ENCODE measurements around the gene EVI2A. TPM values are rescaled to one million over a fixed set of nuclear protein-coding genes. Genes with fewer than 3 reads are reported as not detected.

EVI2A gene
- polyA plus RNA-seq, 1 donor (not counting 4 experiments of a cell fraction or from before 2014, with no cell fraction given): 0.12 TPM

- dilution Hi-C loops (cut with MboI; ENCODE audit: extremely low pct_ligation_motif_present, low sequenced_read_pairs): no loop called here
- no peaks in the 10 kb centered on the region for H3K9me1 ChIP-seq (ENCODE audit: control insufficient read depth, extremely low read depth, insufficient read depth, low read length)
- peaks cover 6 to 13% of the 10 kb centered on the region in 2 experiments for H3K36me3 ChIP-seq (ENCODE audit: control insufficient read depth in 2 of 2, extremely low read depth in 1 of 2, insufficient read depth in 2 of 2, low read length in 2 of 2)
- no peaks in the 10 kb centered on the region for H4K20me1 ChIP-seq (ENCODE audit: control insufficient read depth, extremely low read depth, insufficient read depth, low read length)
- H3K9ac ChIP-seq (ENCODE audit: control insufficient read depth, extremely low read depth, insufficient read depth, low read length): no peak overlapping the region
- H3K9me3 ChIP-seq (ENCODE audit: control insufficient read depth, low read depth, low read length): no peaks in the 10 kb centered on the region
- TF ChIP-seq CTCF (optimal IDR thresholded peaks at IDR 0.05 in 1 of 3, IDR thresholded peaks at IDR 0.05 in 1 of 3, conservative IDR thresholded peaks at IDR 0.05 in 1 of 3; ENCODE audit: extremely low read depth in 1 of 3, insufficient read depth in 2 of 3, low read length in 3 of 3) (no peak), EZH2 (IDR thresholded peaks at IDR 0.05; ENCODE audit: low read length) (no peak)
- peaks cover 29% of the 10 kb centered on the region for H3K4me1 ChIP-seq (ENCODE audit: control insufficient read depth, extremely low read depth, insufficient read depth, low read length)
- H3K27me3 ChIP-seq (ENCODE audit: control insufficient read depth, extremely low read depth, insufficient read depth, low read length): no peaks in the 10 kb centered on the region
- peak; percentile 84 for FAIRE-seq
- no peak overlapping the region for H3K4me3 ChIP-seq (ENCODE audit: control insufficient read depth in 2 of 3, extremely low read depth in 1 of 3, insufficient read depth in 2 of 3, low read depth in 1 of 3, low read length in 3 of 3)
- H3K27ac ChIP-seq (ENCODE audit: control insufficient read depth, insufficient read depth, low read length): peak overlapping the region; percentile 60
- no peak overlapping the region for H2AFZ ChIP-seq (ENCODE audit: control insufficient read depth, low read length)
- DNase-seq (ENCODE audit: low read depth, low spot score): peak; percentile 48
- H3K79me2 ChIP-seq (ENCODE audit: control insufficient read depth, insufficient read depth, low read length): no peaks in the 10 kb centered on the region
- peak overlapping the region; percentile 73 for H3K4me2 ChIP-seq (ENCODE audit: control insufficient read depth, extremely low read depth, insufficient read depth, low read depth, low read length)
These were observed 47.2 kb downstream of the EVI2A start for GRCh38 chr17:31274252-31274651.

GRCh38 chr17:31273516-31273915 lies 47.9 kb downstream of the EVI2A start:
- Histone ChIP-seq H3K79me2 (ENCODE audit: control insufficient read depth, insufficient read depth, low read length) (no peaks in the 10 kb centered on the region), H3K9ac (ENCODE audit: control insufficient read depth, extremely low read depth, insufficient read depth, low read length) (no peak overlapping the region), H3K4me2 (ENCODE audit: control insufficient read depth, extremely low read depth, insufficient read depth, low read depth, low read length) (no peak overlapping the region), H3K27me3 (ENCODE audit: control insufficient read depth, extremely low read depth, insufficient read depth, low read length) (no peaks in the 10 kb centered on the region), H3K4me1 (ENCODE audit: control insufficient read depth, extremely low read depth, insufficient read depth, low read length) (peaks cover 33% of the 10 kb centered on the region), H3K9me1 (ENCODE audit: control insufficient read depth, extremely low read depth, insufficient read depth, low read length) (no peaks in the 10 kb centered on the region), H4K20me1 (ENCODE audit: control insufficient read depth, extremely low read depth, insufficient read depth, low read length) (no peaks in the 10 kb centered on the region), H3K27ac (ENCODE audit: control insufficient read depth, insufficient read depth, low read length) (peak overlapping the region; percentile 60), H3K4me3 (ENCODE audit: control insufficient read depth in 2 of 3, extremely low read depth in 1 of 3, insufficient read depth in 2 of 3, low read depth in 1 of 3, low read length in 3 of 3) (no peak overlapping the region), H3K36me3 (ENCODE audit: control insufficient read depth in 2 of 2, extremely low read depth in 1 of 2, insufficient read depth in 2 of 2, low read length in 2 of 2) (peaks cover 3 to 7% of the 10 kb centered on the region in 2 experiments), H2AFZ (ENCODE audit: control insufficient read depth, low read length) (no peak overlapping the region), H3K9me3 (ENCODE audit: control insufficient read depth, low read depth, low read length) (no peaks in the 10 kb centered on the region)
- no peak for TF ChIP-seq EZH2 (IDR thresholded peaks at IDR 0.05; ENCODE audit: low read length)
- no peak for TF ChIP-seq CTCF (optimal IDR thresholded peaks at IDR 0.05 in 1 of 3, IDR thresholded peaks at IDR 0.05 in 1 of 3, conservative IDR thresholded peaks at IDR 0.05 in 1 of 3; ENCODE audit: extremely low read depth in 1 of 3, insufficient read depth in 2 of 3, low read length in 3 of 3)
- DNase-seq (ENCODE audit: low read depth, low spot score) (no peak), FAIRE-seq (no peak)
- dilution Hi-C loops (cut with MboI; ENCODE audit: extremely low pct_ligation_motif_present, low sequenced_read_pairs): no loop called here

Data from keratinocyte (primary cell).